T-helper 2 cell treated with Interferon-gamma antibody and Interleukin-4, amounts not matched to agents 100 ng/mL and 5 ng/mL, for 36 hours (primary cell): ENCODE results near the gene AP1G2. TPM values are rescaled to one million over a fixed set of nuclear protein-coding genes. Genes with fewer than 3 reads are reported as not detected.

Experiments
- intact Hi-C: fragments of 100-400 bp; cut with micrococcal nuclease; formaldehyde crosslinking; loops from one replicate; pipeline ENCODE4 v1.15.1; 2023
- total RNA-seq: library from RNA; stranded (reverse); gene quantifications from 2 replicates; pipeline ENCODE4 v1.2.3, GENCODE V29; 2022

Gene AP1G2
- total RNA-seq, 1 donor from 2014 or later = 251 TPM

- intact Hi-C loops = loop anchor here (10.0 kb wide), 2 partner anchors 464 to 536 kb away; partner anchors contain the start of genes ACIN1, C14orf119 and PCK2
Observed at GRCh38 chr14:23559010-23559925, 8.3 kb downstream of the AP1G2 start.

- intact Hi-C loops = loop anchor here (10.0 kb wide), 2 partner anchors 464 to 536 kb away; partner anchors contain the start of genes ACIN1, C14orf119 and PCK2
Observed at GRCh38 chr14:23558346-23559009, 9.1 kb downstream of the AP1G2 start.

GRCh38 chr14:23557946-23558345 is 9.6 kb downstream of the AP1G2 start:
- intact Hi-C loops = loop anchor here (10.0 kb wide), 2 partner anchors 463 to 537 kb away; partner anchors contain the start of genes ACIN1, C14orf119 and PCK2

- intact Hi-C loops = loop anchor here (10.0 kb wide), 2 partner anchors 463 to 537 kb away; partner anchors contain the start of genes ACIN1, C14orf119 and PCK2
Observed at GRCh38 chr14:23557521-23557920, 10.1 kb downstream of the AP1G2 start.

GRCh38 chr14:23556700-23557440 is 10.7 kb downstream of the AP1G2 start:
- intact Hi-C loops = loop anchor here (1.0 to 10.0 kb wide), 3 partner anchors 88 to 538 kb away; partner anchors contain the start of genes ACIN1, C14orf119, NGDN and PCK2

GRCh38 chr14:23555882-23556699 is 11.5 kb downstream of the AP1G2 start, which contains the start of gene THTPA:
Gene THTPA (plus strand): TSS chr14:23556271. CDS start chr14:23556758, 487 bp downstream.
- intact Hi-C loops = loop anchor here (1.0 to 10.0 kb wide), 4 partner anchors 11 to 539 kb away; partner anchors contain the start of genes ACIN1, AP1G2, C14orf119 and NGDN

GRCh38 chr14:23555533-23555881 is 12.1 kb downstream of the AP1G2 start:
- intact Hi-C loops = loop anchor here (1.0 to 10.0 kb wide), 3 partner anchors 12 to 539 kb away; partner anchors contain the start of genes ACIN1, AP1G2, C14orf119 and PCK2

GRCh38 chr14:23551266-23552028 is 16.1 kb downstream of the AP1G2 start, which contains the start of gene ZFHX2:
Gene ZFHX2 (minus strand): TSS chr14:23551765. CDS start chr14:23535325, 16,440 bp downstream.
- intact Hi-C loops = loop anchor here (1.0 to 10.0 kb wide), 4 partner anchors 15 to 543 kb away; partner anchors contain the start of genes ACIN1, AP1G2, C14orf119 and NGDN

GRCh38 chr14:23550812-23551265 is 16.8 kb downstream of the AP1G2 start:
- intact Hi-C loops = loop anchor here (1.0 to 10.0 kb wide), 4 partner anchors 16 to 544 kb away; partner anchors contain the start of genes ACIN1, AP1G2, C14orf119 and NGDN

- intact Hi-C loops = loop anchor here (2.0 to 10.0 kb wide), 3 partner anchors 17 to 545 kb away; partner anchors contain the start of genes ACIN1, AP1G2, C14orf119 and PCK2
Observed at GRCh38 chr14:23550131-23550811, 17.3 kb downstream of the AP1G2 start.

- intact Hi-C loops = no loop called here
Observed at GRCh38 chr14:23548351-23549318, 19.0 kb downstream of the AP1G2 start.

- intact Hi-C loops = no loop called here
Observed at GRCh38 chr14:23547924-23548323, 19.7 kb downstream of the AP1G2 start.

GRCh38 chr14:23546450-23547035 is 21.0 kb downstream of the AP1G2 start:
- intact Hi-C loops = no loop called here

GRCh38 chr14:23545740-23546365 is 21.7 kb downstream of the AP1G2 start:
- intact Hi-C loops = no loop called here

- intact Hi-C loops = no loop called here
Observed at GRCh38 chr14:23544511-23545447, 22.8 kb downstream of the AP1G2 start.
